Astrocyte (in vitro differentiated cells and primary cell): ENCODE measurements around the gene NPFFR1. TPM values are rescaled to one million over a fixed set of nuclear protein-coding genes. Genes with fewer than 3 reads are reported as not detected.

ENCODE experiments used
- DNase-seq: peaks from one replicate; pipeline ENCODE4 v3.0.0-alpha.2; 2010; ENCODE audit warnings: low read depth
- FAIRE-seq: peaks from 2 replicates; lab custom pipeline; 2011; peaks lifted over from hg19 to GRCh38; lab: Jason Lieb, UNC
- H2AFZ ChIP-seq: 2 replicates; pipeline ENCODE4 v1.6.0; 2012; ENCODE audit warnings: low read depth, low read length, inconsistent platforms
- H3K27ac ChIP-seq: 2 replicates; pipeline ENCODE4 v1.5.1; 2011; ENCODE audit warnings: low read depth, low read length, inconsistent platforms
- H3K27me3 ChIP-seq: 2 replicates; pipeline ENCODE4 v1.6.0; 2011; ENCODE audit warnings: low read length, inconsistent platforms; ENCODE audit not compliant: insufficient read depth
- H3K36me3 ChIP-seq: 2 replicates; pipeline ENCODE4 v1.5.1; 2011; ENCODE audit warnings: low read length, inconsistent platforms; ENCODE audit not compliant: insufficient read depth
- H3K4me1 ChIP-seq: 2 replicates; pipeline ENCODE4 v1.5.1; 2011; ENCODE audit warnings: low read length, inconsistent platforms; ENCODE audit not compliant: insufficient read depth
- H3K4me2 ChIP-seq: 2 replicates; pipeline ENCODE4 v1.6.0; 2012; ENCODE audit warnings: low read length, inconsistent platforms
- H3K4me3 ChIP-seq: 2 replicates; pipeline ENCODE4 v1.5.1; 2011; ENCODE audit warnings: low read depth, mild to moderate bottlenecking, low read length, inconsistent platforms; ENCODE audit not compliant: insufficient read depth
- H3K79me2 ChIP-seq: 2 replicates; pipeline ENCODE4 v1.6.0; 2012; ENCODE audit warnings: mild to moderate bottlenecking, low read length, inconsistent platforms; ENCODE audit not compliant: insufficient read depth
- H3K9ac ChIP-seq: 2 replicates; pipeline ENCODE4 v1.6.0; 2012; ENCODE audit warnings: mild to moderate bottlenecking, low read length, inconsistent platforms
- H3K9me3 ChIP-seq: 2 replicates; pipeline ENCODE4 v1.5.1; 2012; ENCODE audit warnings: low read depth, mild to moderate bottlenecking, low read length, inconsistent platforms; ENCODE audit not compliant: insufficient read depth
- H4K20me1 ChIP-seq: 2 replicates; pipeline ENCODE4 v1.6.0; 2012; ENCODE audit warnings: low read length, inconsistent platforms; ENCODE audit not compliant: insufficient read depth
- H3K27ac Mint-ChIP-seq: one replicate; pipeline ENCODE4 v1.8.0; 2021; ENCODE audit warnings: mild to moderate bottlenecking, mixed read lengths; ENCODE audit not compliant: unreplicated experiment
- H3K27me3 Mint-ChIP-seq: one replicate; pipeline ENCODE4 v1.8.0; 2021; ENCODE audit warnings: low read depth, mixed read lengths; ENCODE audit not compliant: unreplicated experiment
- H3K36me3 Mint-ChIP-seq: one replicate; pipeline ENCODE4 v1.8.0; 2021; ENCODE audit warnings: low read depth, mixed read lengths; ENCODE audit not compliant: unreplicated experiment
- H3K4me1 Mint-ChIP-seq: one replicate; pipeline ENCODE4 v1.8.0; 2021; ENCODE audit warnings: low read depth, mixed read lengths; ENCODE audit not compliant: unreplicated experiment
- H3K4me3 Mint-ChIP-seq: one replicate; pipeline ENCODE4 v1.8.0; 2021; ENCODE audit warnings: mild to moderate bottlenecking, moderate library complexity, mixed read lengths; ENCODE audit not compliant: unreplicated experiment
- H3K9me3 Mint-ChIP-seq: one replicate; pipeline ENCODE4 v1.8.0; 2021; ENCODE audit warnings: mild to moderate bottlenecking, mixed read lengths; ENCODE audit not compliant: unreplicated experiment
- CTCF ChIP-seq: IDR thresholded peaks from 2 replicates; pipeline ENCODE4 v1.5.1; 2011; ENCODE audit warnings: low read depth, mild to moderate bottlenecking, inconsistent platforms, low read length, moderate library complexity; ENCODE audit not compliant: insufficient read depth
- EZH2 ChIP-seq: IDR thresholded peaks from 2 replicates; pipeline ENCODE4 v1.6.1; 2012; ENCODE audit warnings: mild to moderate bottlenecking, low read length, inconsistent platforms; ENCODE audit not compliant: insufficient read depth
- total RNA-seq: library from RNA; stranded (reverse); gene quantifications from 2 replicates; pipeline ENCODE4 v1.2.1, GENCODE V29; 2021

The NPFFR1 gene
- total RNA-seq, 1 donor from 2014 or later: not detected

GRCh38 chr10:70324339-70324861 is 40.6 kb upstream of the NPFFR1 start:
- Mint-ChIP-seq H3K27me3 (peaks cover 10% of the 10 kb centered on the region), H3K9me3 (peaks cover 3% of the 10 kb centered on the region), H3K27ac (no peak overlapping the region), H3K36me3 (peaks cover 2% of the 10 kb centered on the region), H3K4me3 (no peak overlapping the region), H3K4me1 (peaks cover 10% of the 10 kb centered on the region)
- TF ChIP-seq EZH2: no peak
- no peak for TF ChIP-seq CTCF
- no peaks in the 10 kb centered on the region for H3K9me3 ChIP-seq
- no peak overlapping the region for H3K27ac ChIP-seq
- DNase-seq: no peak
- FAIRE-seq: no peak
- no peak overlapping the region for H3K9ac ChIP-seq
- H3K4me3 ChIP-seq: no peak overlapping the region
- H3K36me3 ChIP-seq: no peaks in the 10 kb centered on the region
- no peak overlapping the region for H2AFZ ChIP-seq
- no peaks in the 10 kb centered on the region for H4K20me1 ChIP-seq
- no peaks in the 10 kb centered on the region for H3K79me2 ChIP-seq
- H3K4me2 ChIP-seq: no peak overlapping the region
- H3K4me1 ChIP-seq: no peaks in the 10 kb centered on the region
- H3K27me3 ChIP-seq: no peaks in the 10 kb centered on the region

GRCh38 chr10:70323697-70324338 is 40.0 kb upstream of the NPFFR1 start:
- no peak overlapping the region for H3K27ac Mint-ChIP-seq
- no peak for DNase-seq
- no peak for FAIRE-seq

More at GRCh38 chr10:70323697-70324338, 40.0 kb upstream of the NPFFR1 start:
- H2AFZ ChIP-seq: no peak overlapping the region
- H3K9me3 Mint-ChIP-seq: peaks cover 3% of the 10 kb centered on the region
- H3K36me3 ChIP-seq: no peaks in the 10 kb centered on the region
- H3K79me2 ChIP-seq: no peaks in the 10 kb centered on the region
- TF ChIP-seq CTCF (no peak), EZH2 (no peak)
- peaks cover 8% of the 10 kb centered on the region for H3K4me1 Mint-ChIP-seq
- no peaks in the 10 kb centered on the region for H4K20me1 ChIP-seq
- H3K36me3 Mint-ChIP-seq: peaks cover 2% of the 10 kb centered on the region
- peaks cover 10% of the 10 kb centered on the region for H3K27me3 Mint-ChIP-seq
- H3K27me3 ChIP-seq: no peaks in the 10 kb centered on the region
- no peaks in the 10 kb centered on the region for H3K9me3 ChIP-seq
- H3K4me3 ChIP-seq: no peak overlapping the region
- H3K4me3 Mint-ChIP-seq: no peak overlapping the region
- no peaks in the 10 kb centered on the region for H3K4me1 ChIP-seq
- H3K27ac ChIP-seq: no peak overlapping the region
- no peak overlapping the region for H3K4me2 ChIP-seq
- no peak overlapping the region for H3K9ac ChIP-seq
